Uterus (tissue), 4 donors: Measurements from ENCODE around the gene HERPUD2. TPM values are rescaled to one million over a fixed set of nuclear protein-coding genes. Genes with fewer than 3 reads are reported as not detected.

Experiments
- DNase-seq, 2 donors: peaks; one replicate each; pipeline ENCODE4 v3.0.0-alpha.2; 2019 to 2020
- H3K27ac ChIP-seq, 2 donors: fragments of 200-600 bp; sonication (generic); 1 replicate in 1 of 2; 2 replicates in 1 of 2; pipeline ENCODE4 v1.5.1; 2016 to 2018
- H3K27me3 ChIP-seq, 2 donors: fragments of 200-600 bp; sonication (generic); one replicate each; pipeline ENCODE4 v1.5.1; 2018 to 2019; ENCODE audit warnings: control low read depth in 1 of 2
- H3K36me3 ChIP-seq, 2 donors: fragments of 200-600 bp; sonication (generic); one replicate each; pipeline ENCODE4 v1.5.1; 2019; ENCODE audit warnings: control low read depth in 1 of 2
- H3K4me1 ChIP-seq, 2 donors: fragments of 200-600 bp; sonication (generic); one replicate each; pipeline ENCODE4 v1.5.1; 2018 to 2019; ENCODE audit warnings: control low read depth in 1 of 2
- H3K4me3 ChIP-seq, 2 donors: fragments of 200-600 bp; sonication (generic); 1 replicate in 1 of 2; 2 replicates in 1 of 2; pipeline ENCODE4 v1.5.1; 2018 to 2019; ENCODE audit warnings: mild to moderate bottlenecking in 1 of 2
- H3K9me3 ChIP-seq, 2 donors: fragments of 200-600 bp; sonication (generic); one replicate each; pipeline ENCODE4 v1.5.1; 2019; ENCODE audit warnings: control low read depth in 1 of 2
- CTCF ChIP-seq, 4 experiments: fragments of 200-600 bp in 2 of 4; fragments of 450-650 bp in 2 of 4; sonication (generic) in 2 of 4; IDR thresholded peaks; one replicate each; pipeline ENCODE4 v1.5.1; 2016 to 2019; ENCODE audit warnings: antibody characterized with exemption in 4 of 4, mild to moderate bottlenecking in 2 of 4, moderate library complexity in 1 of 4
- POLR2A ChIP-seq, 2 donors: fragments of 450-650 bp; IDR thresholded peaks; one replicate each; pipeline ENCODE4 v1.6.1; 2016; ENCODE audit warnings: antibody characterized with exemption in 2 of 2, mild to moderate bottlenecking in 1 of 2, moderate library complexity in 1 of 2
- intact Hi-C: fragments of 100-400 bp; cut with DNase I; formaldehyde crosslinking; loops from one replicate; pipeline ENCODE4 v1.15.1; 2023; ENCODE audit warnings: low total_unique reads
- total RNA-seq, 4 donors: library from RNA; depleted of rRNA in 3 of 4; stranded (reverse); fragments of >200 nt in 3 of 4; gene quantifications; one replicate each; pipeline versions ENCODE4 v1.1.0 to v1.2.4, GENCODE V29; 2014 to 2023
- donor health status: DM: yes; HTN: yes; CAD: no.

The HERPUD2 gene
- total RNA-seq, 4 donors from 2014 or later = 27.7 to 49.6 (median 40.6) TPM

GRCh38 chr7:35725280-35725680, 30.3 kb upstream of the HERPUD2 start:
- intact Hi-C loops = no loop called here
- no peak for DNase-seq
- H3K36me3 ChIP-seq = no peaks in the 10 kb centered on the region
- no peak overlapping the region for H3K4me3 ChIP-seq
- H3K27me3 ChIP-seq = no peaks in the 10 kb centered on the region
- H3K9me3 ChIP-seq = no peaks in the 10 kb centered on the region
- TF ChIP-seq CTCF (IDR thresholded peaks at IDR 0.05) = no peak
- H3K27ac ChIP-seq = no peak overlapping the region
- peaks cover 0 to 10% of the 10 kb centered on the region in 2 donors for H3K4me1 ChIP-seq

GRCh38 chr7:35723011-35723410, 28.1 kb upstream of the HERPUD2 start:
- Histone ChIP-seq H3K36me3 (no peaks in the 10 kb centered on the region), H3K27ac (no peak overlapping the region), H3K9me3 (no peaks in the 10 kb centered on the region), H3K27me3 (no peaks in the 10 kb centered on the region), H3K4me1 (no peaks in the 10 kb centered on the region), H3K4me3 (no peak overlapping the region)
- intact Hi-C loops = no loop called here
- no peak for DNase-seq
- TF ChIP-seq POLR2A (IDR thresholded peaks at IDR 0.05) = no peak
- TF ChIP-seq CTCF (IDR thresholded peaks at IDR 0.05) = no peak

GRCh38 chr7:35722054-35722849, 27.3 kb upstream of the HERPUD2 start:
- no peaks in the 10 kb centered on the region for H3K9me3 ChIP-seq
- no peak overlapping the region for H3K27ac ChIP-seq
- no peaks in the 10 kb centered on the region for H3K27me3 ChIP-seq
- H3K36me3 ChIP-seq = no peaks in the 10 kb centered on the region
- DNase-seq = no peak
- TF ChIP-seq POLR2A (IDR thresholded peaks at IDR 0.05) (no peak), CTCF (IDR thresholded peaks at IDR 0.05) (no peak)
- no peak overlapping the region for H3K4me3 ChIP-seq
- intact Hi-C loops = no loop called here
- H3K4me1 ChIP-seq = no peaks in the 10 kb centered on the region

- Histone ChIP-seq H3K36me3 (no peaks in the 10 kb centered on the region), H3K4me1 (no peaks in the 10 kb centered on the region), H3K9me3 (no peaks in the 10 kb centered on the region), H3K27me3 (no peaks in the 10 kb centered on the region), H3K27ac (no peak overlapping the region), H3K4me3 (no peak overlapping the region)
- intact Hi-C loops = no loop called here
- no peak for DNase-seq
- TF ChIP-seq POLR2A (IDR thresholded peaks at IDR 0.05) = no peak
- no peak for TF ChIP-seq CTCF (IDR thresholded peaks at IDR 0.05)
These were observed 26.4 kb upstream of the HERPUD2 start for GRCh38 chr7:35721288-35721687.

DNA sequence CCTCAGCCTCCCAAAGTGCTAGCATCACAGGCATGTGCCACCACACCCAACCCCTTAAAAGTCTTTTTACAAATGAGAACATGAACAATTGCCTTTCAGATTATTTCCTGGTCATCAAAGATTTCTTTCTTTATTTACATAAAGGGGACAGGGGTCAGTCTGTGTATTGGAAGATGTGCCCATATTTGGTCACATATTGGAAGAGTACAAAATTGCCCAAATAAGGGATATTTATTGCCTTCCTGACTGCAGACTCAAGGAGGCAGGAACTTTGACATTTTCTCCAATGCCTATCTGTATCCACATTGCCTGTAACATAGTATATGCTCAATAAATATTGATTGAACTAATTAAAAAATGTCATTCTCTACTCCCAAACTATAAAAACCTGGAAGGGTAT, 25.9 kb upstream of the HERPUD2 start:
- no peak overlapping the region for H3K27ac ChIP-seq
- no peak for TF ChIP-seq CTCF (IDR thresholded peaks at IDR 0.05)
- TF ChIP-seq POLR2A (IDR thresholded peaks at IDR 0.05) = no peak
- H3K9me3 ChIP-seq = no peaks in the 10 kb centered on the region
- intact Hi-C loops = no loop called here
- H3K36me3 ChIP-seq = no peaks in the 10 kb centered on the region
- no peaks in the 10 kb centered on the region for H3K27me3 ChIP-seq
- no peak overlapping the region for H3K4me3 ChIP-seq
- no peak for DNase-seq
- no peaks in the 10 kb centered on the region for H3K4me1 ChIP-seq
